Measurements from ENCODE around the gene UBA6.
"Not testable (repeated sequence)": the region's sequence is repeated elsewhere in the genome, so short reads cannot be mapped to it uniquely, and the experiment has no call there.

The UBA6 gene

DNA sequence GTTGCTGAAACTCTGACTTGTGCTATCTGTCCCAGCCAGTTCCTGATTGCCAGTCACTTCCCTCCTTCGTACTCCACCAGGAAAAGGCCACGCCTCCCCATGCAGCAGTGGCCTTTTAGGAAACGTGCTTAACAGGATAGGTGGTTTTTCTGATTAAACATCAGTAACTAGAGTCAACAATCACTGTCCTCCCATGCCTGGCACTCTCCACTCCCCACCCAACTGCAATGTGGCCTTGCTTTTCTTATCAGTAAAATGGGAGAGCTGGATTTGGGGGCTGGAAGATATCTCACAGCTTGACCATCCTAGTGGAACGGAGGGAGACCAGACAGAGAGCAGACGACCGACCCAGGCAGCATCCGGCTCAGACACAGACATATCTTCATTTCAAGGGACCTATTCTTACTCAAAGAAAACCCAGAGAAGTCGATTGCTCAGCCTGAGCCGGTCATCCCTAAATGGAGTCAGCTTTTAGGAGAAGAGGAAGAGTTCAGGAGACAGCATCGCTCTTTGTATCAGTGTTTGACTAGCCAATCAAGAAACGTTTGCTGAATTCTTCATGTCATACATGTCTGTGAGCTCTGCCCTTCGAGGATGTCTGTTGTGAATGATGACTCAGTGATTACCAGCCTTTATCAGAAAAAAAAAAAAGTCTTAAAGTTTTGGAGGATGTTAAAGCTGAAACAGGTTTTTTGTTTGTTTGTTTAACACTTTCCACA lies 12.7 kb upstream of the UBA6 start:
- peak; percentile 81 for DNase-seq (ENCODE audit: low read depth)

- no peak for DNase-seq (ENCODE audit: low read depth)
Observed at GRCh38 chr4:67712650-67713528, 11.9 kb upstream of the UBA6 start.

GRCh38 chr4:67712000-67712625 lies 11.2 kb upstream of the UBA6 start:
- no peak for DNase-seq (ENCODE audit: low read depth)

DNA sequence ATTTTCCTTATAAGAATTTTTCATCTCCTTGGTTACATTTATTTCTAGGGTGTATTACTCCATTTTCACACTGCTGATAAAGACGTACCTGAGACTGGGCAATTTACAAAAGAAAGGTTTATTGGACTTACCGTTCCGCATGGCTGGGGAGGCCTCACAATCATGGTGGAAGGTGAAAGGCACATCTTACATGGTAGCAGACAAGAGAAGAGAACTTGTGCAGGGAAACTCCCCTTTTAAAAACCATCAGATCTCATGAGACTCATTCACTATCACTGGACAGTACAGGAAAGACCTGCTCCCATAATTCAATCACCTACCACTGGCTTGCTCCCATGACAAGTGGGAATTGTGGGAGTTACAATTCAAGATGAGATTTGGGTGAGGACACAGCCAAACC lies 5.7 kb upstream of the UBA6 start:
- not testable (repeated sequence) for DNase-seq (ENCODE audit: low read depth)

- DNase-seq (ENCODE audit: low read depth), result no peak
Observed at GRCh38 chr4:67704843-67705242, 3.9 kb upstream of the UBA6 start.

GRCh38 chr4:67702166-67702565 lies 1.2 kb upstream of the UBA6 start:
- DNase-seq (ENCODE audit: low read depth), result no peak

DNA sequence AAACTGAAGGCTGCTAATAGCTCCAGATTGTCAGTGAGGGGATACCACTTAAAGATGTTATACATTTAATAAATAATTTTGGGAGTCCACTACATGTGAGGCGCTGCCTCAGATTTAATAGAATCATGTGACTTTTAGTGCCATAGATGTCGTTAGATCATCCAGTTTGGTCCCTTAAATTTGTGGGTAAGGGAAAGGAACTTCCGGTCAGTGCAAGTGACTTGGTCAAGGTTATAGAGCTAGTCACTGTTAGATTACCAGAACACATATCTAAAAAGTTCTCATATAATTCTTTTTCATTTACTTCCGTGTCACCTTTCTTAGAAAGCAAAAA lies 529 bp upstream of the UBA6 start:
- no peak for DNase-seq (ENCODE audit: low read depth)

- DNase-seq (ENCODE audit: low read depth), result peak; percentile 36
Observed at GRCh38 chr4:67700116-67700737, 728 bp downstream of the UBA6 start.

DNA sequence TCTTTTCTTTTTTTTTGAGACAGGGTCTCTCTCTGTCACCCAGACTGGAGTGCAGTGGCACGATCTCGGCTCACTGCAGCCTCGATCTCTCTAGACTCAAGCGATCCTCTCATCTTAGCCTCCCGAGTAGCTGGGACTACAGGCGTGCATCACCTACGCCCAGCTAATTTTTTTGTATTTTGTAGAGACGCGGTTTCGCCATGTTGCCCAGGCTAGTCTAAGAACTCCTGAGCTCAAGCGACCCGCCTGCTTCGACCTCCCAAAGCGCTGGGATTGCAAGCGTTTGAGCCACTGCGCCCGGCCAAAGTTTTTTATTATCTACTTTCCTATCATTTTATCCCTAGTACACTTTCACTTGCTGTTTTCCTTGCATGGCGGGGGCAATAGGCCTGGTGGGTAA lies 1.4 kb downstream of the UBA6 start:
- no peak for DNase-seq (ENCODE audit: low read depth)

DNA sequence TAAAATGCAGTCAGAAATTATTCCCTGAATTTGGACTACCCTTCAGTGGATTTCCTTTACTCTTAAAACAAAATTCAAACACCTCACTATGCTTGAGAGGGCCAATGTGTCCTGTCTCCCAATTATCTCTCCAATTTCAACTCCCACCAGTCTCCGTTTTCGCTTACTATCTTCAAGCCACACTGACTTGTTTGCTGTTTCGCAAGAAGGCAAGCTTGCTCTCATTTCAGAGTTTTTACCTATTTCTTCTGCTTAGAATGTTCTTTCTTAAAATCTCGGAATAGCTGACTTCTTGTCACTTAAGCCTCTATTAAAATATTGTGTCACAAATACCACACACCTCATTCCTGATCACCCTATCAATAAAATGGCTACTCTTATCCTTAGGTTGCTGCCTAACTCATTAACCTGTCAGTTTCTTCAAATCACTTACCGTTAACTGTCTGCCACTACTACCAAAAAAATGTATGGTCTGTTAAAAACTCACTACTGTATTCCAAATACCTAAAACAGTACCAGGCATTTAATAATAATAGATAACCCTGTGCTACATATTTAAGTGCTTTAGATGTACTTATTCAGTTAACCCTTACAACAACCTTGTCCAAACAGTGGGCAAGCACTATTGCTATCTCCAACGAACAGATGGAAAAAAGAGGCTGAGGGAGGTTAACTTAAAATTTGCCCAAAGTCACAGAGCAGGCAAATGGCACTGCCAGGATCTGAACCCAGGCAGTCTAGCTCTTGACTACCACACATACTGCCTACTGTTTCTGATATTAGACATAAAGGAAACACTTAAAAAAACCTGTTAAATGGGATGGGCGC lies 2.9 kb downstream of the UBA6 start:
- DNase-seq (ENCODE audit: low read depth), result peak; percentile 27

- no peak for DNase-seq (ENCODE audit: low read depth)
Observed at GRCh38 chr4:67696061-67696460, 4.9 kb downstream of the UBA6 start.

GRCh38 chr4:67694662-67695061 lies 6.3 kb downstream of the UBA6 start:
- DNase-seq (ENCODE audit: low read depth), result peak; percentile 57

DNA sequence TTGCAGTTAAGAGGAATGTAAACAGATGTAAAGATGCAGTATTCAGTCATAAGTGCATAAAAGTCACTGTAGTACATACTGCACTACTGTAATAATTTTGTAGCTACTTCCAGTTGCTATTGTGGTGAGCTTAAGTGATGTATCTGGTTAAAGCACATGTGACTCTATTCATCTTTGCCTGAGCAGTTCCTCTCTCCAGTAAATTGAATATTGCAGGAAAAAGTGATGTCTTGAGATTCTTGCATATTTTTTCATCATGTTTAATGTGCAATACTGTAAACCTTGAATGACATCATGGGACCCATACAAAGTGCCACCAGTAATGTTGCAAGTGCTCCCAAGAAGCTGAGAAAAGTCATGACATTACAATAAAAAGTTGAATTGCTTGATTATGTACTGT lies 9.6 kb downstream of the UBA6 start:
- DNase-seq (ENCODE audit: low read depth), result no peak

DNA sequence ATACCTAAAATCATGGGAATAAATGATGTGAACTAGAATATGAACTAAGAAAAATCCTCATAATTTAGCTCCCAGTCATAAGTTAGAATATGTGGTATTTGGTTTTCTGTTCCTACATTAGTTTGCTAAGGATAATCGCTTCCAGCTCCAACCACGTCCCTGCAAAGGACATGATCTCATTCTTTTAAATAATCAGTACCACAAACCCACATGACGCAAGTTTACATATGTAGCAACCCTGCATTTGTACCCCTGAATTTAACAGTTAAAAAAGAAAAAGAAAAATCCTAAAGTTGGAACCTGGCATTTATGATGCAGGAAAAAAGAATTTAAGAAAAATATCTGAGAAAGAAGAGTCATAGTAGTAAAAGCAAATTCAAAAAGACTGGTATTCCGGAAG lies 13.3 kb downstream of the UBA6 start:
- peak; percentile 83 for DNase-seq (ENCODE audit: low read depth)

GRCh38 chr4:67685532-67685859 lies 15.5 kb downstream of the UBA6 start:
- no peak for DNase-seq (ENCODE audit: low read depth)

DNA sequence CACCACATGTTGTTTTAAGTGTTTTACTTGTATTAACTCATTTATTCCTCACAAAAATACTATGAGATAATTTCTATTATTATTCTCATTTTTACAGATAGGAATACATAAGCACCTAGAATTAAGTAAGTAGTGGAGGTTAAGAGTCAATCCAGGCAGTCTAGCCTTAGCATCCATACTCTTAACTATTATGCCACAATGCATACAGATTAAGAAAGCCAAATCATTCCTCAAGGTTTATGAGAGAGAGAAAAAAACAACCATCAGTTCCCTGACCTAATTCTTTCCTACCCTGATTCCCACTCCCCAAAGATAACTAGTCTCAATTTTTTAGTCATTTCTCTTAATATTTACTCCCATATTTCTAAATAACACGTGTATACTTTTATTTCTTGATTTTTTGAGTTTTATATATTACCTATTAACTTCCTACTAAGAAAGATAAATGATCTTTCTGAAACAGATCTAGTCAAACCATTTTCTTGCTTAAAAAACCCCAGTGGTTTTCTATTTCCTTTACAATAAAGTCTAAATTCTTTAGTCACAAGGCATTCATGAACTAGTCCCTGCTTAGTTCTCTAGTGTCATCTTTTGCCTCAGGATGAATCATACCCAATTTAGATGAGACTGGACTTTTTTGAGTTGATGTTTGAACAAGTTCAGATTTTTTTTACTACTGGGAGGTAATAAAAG lies 16.0 kb downstream of the UBA6 start:
- peak; percentile 56 for DNase-seq (ENCODE audit: low read depth)

GRCh38 chr4:67682266-67682665 lies 18.7 kb downstream of the UBA6 start:
- no peak for DNase-seq (ENCODE audit: low read depth)

DNA sequence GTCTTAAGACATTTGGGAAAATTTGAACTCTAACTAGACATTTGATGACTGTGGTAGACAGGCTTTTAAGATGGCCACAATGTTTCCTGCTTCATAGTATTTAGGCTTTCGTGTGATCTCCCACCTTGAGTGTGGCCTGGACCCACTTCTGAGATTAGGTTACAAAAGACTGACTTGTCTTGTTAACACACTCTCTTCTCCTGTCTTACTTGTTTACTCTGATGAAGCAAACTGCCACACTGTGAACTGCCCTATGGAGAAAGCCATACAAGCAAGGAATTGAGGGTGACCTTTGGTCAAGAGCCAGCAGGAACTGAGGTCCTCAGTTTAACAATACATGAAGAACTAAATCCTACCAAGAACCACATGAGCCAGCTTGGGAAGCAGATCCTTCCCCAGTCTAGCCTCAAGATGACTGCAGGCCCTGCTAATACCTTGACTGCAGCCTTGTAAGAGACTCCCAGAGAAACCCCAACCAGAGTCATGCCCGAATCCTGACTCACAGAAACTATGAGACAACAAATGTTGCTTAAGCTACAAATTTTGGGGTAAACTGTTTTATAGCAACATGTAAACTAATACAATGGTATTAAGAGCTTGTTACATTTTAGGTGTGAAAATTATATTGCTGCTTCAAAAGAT lies 20.3 kb downstream of the UBA6 start:
- peak; percentile 89 for DNase-seq (ENCODE audit: low read depth)

- no peak for DNase-seq (ENCODE audit: low read depth)
Observed at GRCh38 chr4:67678612-67679011, 22.3 kb downstream of the UBA6 start.

- DNase-seq (ENCODE audit: low read depth), result peak; percentile 17
Observed at GRCh38 chr4:67674098-67674497, 26.9 kb downstream of the UBA6 start.

DNA sequence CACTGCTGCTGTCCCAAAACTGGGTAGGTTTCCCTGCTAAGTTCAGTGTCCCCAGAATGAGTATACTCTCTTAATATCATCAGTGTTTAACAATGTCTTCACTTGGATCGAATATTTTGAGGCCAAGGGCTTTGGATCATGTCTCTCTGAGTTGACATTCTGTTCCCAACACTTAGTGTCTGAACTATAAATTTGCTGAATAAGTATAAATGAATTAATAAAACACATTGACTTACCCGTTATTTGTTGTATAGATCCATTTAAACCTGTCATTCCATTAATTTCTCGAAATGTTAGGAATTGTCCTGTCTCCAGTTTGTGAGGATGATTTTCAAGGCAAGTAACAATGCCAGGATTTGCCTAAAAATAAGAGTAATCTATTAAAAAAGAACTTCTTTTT lies 32.6 kb downstream of the UBA6 start:
- DNase-seq (ENCODE audit: low read depth), result no peak

Data from iris pigment epithelial cell (primary cell).